HG03135 (cell line): ENCODE data around the gene FCGR2B.
A peak's percentile ranks its signal among the peaks of the same experiment; 100 is the strongest.
"Not testable (repeated sequence)": the region's sequence is repeated elsewhere in the genome, so short reads cannot be mapped to it uniquely, and the experiment has no call there.

Source experiments
- ATAC-seq: cut with Tn5 transposase; IDR thresholded peaks from one replicate; pipeline ENCODE4 v1.9.1; 2021; ENCODE audit warnings: mild to moderate bottlenecking, moderate library complexity; ENCODE audit not compliant: unreplicated experiment

Gene FCGR2B

GRCh38 chr1:161705537-161705936, 42.6 kb downstream of the FCGR2B start:
- no peak for ATAC-seq

GRCh38 chr1:161706113-161706481, 43.2 kb downstream of the FCGR2B start:
- ATAC-seq: no peak

GRCh38 chr1:161706482-161707347, 43.8 kb downstream of the FCGR2B start, which contains the start of gene FCRLA:
Gene FCRLA (plus strand): TSS chr1:161707229. CDS start chr1:161707265, 36 bp downstream.
- peak; percentile 71 for ATAC-seq

GRCh38 chr1:161707503-161707902, 44.6 kb downstream of the FCGR2B start:
- no peak for ATAC-seq

- ATAC-seq: no peak
These were observed 46.4 kb downstream of the FCGR2B start for GRCh38 chr1:161709373-161709772.

GRCh38 chr1:161710560-161710959, 47.6 kb downstream of the FCGR2B start:
- ATAC-seq: no peak

- peak; percentile 59 for ATAC-seq
These were observed 55.8 kb downstream of the FCGR2B start for GRCh38 chr1:161718559-161719324.

- peak; percentile 19 for ATAC-seq
These were observed 56.3 kb downstream of the FCGR2B start for GRCh38 chr1:161719325-161719611.

GRCh38 chr1:161720422-161720821, 57.5 kb downstream of the FCGR2B start:
- ATAC-seq: no peak

- ATAC-seq: no peak
These were observed 58.2 kb downstream of the FCGR2B start, which contains the start of gene FCRLB for GRCh38 chr1:161720956-161721737. Gene FCRLB (plus strand): TSS chr1:161721544. CDS start chr1:161722673, 1,129 bp downstream.

- ATAC-seq: no peak
These were observed 58.9 kb downstream of the FCGR2B start for GRCh38 chr1:161721738-161722343.

- no peak for ATAC-seq
These were observed 59.5 kb downstream of the FCGR2B start for GRCh38 chr1:161722406-161722805.

GRCh38 chr1:161723459-161724141, 60.7 kb downstream of the FCGR2B start:
- no peak for ATAC-seq

- ATAC-seq: not testable (repeated sequence)
These were observed 62.4 kb downstream of the FCGR2B start for GRCh38 chr1:161725258-161725907.

- peak; percentile 28 for ATAC-seq
These were observed 63.0 kb downstream of the FCGR2B start for GRCh38 chr1:161725908-161726472.

GRCh38 chr1:161726473-161727255, 63.7 kb downstream of the FCGR2B start:
- ATAC-seq: peak; percentile 56

GRCh38 chr1:161727256-161727924, 64.4 kb downstream of the FCGR2B start:
- ATAC-seq: no peak
